ENCODE results near the gene PDE5A. TPM values are rescaled to one million over a fixed set of nuclear protein-coding genes. Genes with fewer than 3 reads are reported as not detected.

The PDE5A gene
- total and polyA plus RNA-seq, 2 donors (not counting 3 experiments of a cell fraction or from before 2014, with no cell fraction given): 0.73 to 2.3 TPM

- BruUV-seq (replicated peaks): no TSS peak
- Histone ChIP-seq H3K27ac (ENCODE audit: insufficient read depth, low read depth, low read length) (no peak overlapping the region), H3K27me3 (ENCODE audit: control insufficient read depth in 2 of 2, insufficient read depth in 2 of 2, low read length in 2 of 2) (no peaks in the 10 kb centered on the region), H3K9me3 (replicated peaks; ENCODE audit: control insufficient read depth, insufficient read depth, low read length) (no peaks in the 10 kb centered on the region), H3K9ac (replicated peaks; ENCODE audit: extremely low read depth, insufficient read depth, low read length) (no peak overlapping the region), H3K4me1 (ENCODE audit: control insufficient read depth, extremely low read depth, insufficient read depth, low read length) (peaks cover 13% of the 10 kb centered on the region), H3K4me3 (replicated peaks in 1 of 3; ENCODE audit: insufficient read depth in 1 of 3, low read depth in 1 of 3, low read length in 3 of 3) (no peak overlapping the region), H3K4me2 (ENCODE audit: insufficient read depth, low read length) (no peak overlapping the region), H3K9me1 (replicated peaks; ENCODE audit: control insufficient read depth, extremely low read depth, insufficient read depth, low read length) (no peaks in the 10 kb centered on the region), H3K79me2 (ENCODE audit: control insufficient read depth, insufficient read depth, low read length) (no peaks in the 10 kb centered on the region), H2AFZ (ENCODE audit: low read depth, low read length) (no peak overlapping the region), H4K20me1 (replicated peaks; ENCODE audit: control insufficient read depth, extremely low read depth, insufficient read depth, low read length) (no peaks in the 10 kb centered on the region), H3K36me3 (ENCODE audit: control insufficient read depth in 2 of 2, extremely low read depth in 1 of 2, insufficient read depth in 2 of 2, low read length in 2 of 2) (no peaks in the 10 kb centered on the region)
- intact Hi-C loops (cut with micrococcal nuclease) (no loop called here), dilution Hi-C loops (cut with MboI; ENCODE audit: extremely low pct_ligation_motif_present, low sequenced_read_pairs) (no loop called here)
- TF ChIP-seq EZH2 (IDR thresholded peaks at IDR 0.05; ENCODE audit: borderline replicate concordance, low read depth, low read length, severe bottlenecking) (no peak), POLR2A (IDR thresholded peaks at IDR 0.05; ENCODE audit: low read depth, low read length) (no peak), CTCF (IDR thresholded peaks at IDR 0.05; ENCODE audit: extremely low read depth in 1 of 2, insufficient read depth in 1 of 2, low read depth in 1 of 2, low read length in 2 of 2) (no peak), GATA2 (IDR thresholded peaks at IDR 0.05; ENCODE audit: insufficient read depth, insufficient read length, low read depth, low read length) (no peak), FOS (IDR thresholded peaks at IDR 0.05; ENCODE audit: borderline replicate concordance, insufficient read depth, low read length) (no peak), POLR2AphosphoS5 (IDR thresholded peaks at IDR 0.05; ENCODE audit: insufficient read depth, low read depth, low read length) (no peak), MAX (IDR thresholded peaks at IDR 0.05; ENCODE audit: insufficient read depth, insufficient read length) (no peak), JUN (IDR thresholded peaks at IDR 0.05; ENCODE audit: borderline replicate concordance, insufficient read depth, insufficient read length, low read depth) (no peak), MYC (IDR thresholded peaks at IDR 0.05; ENCODE audit: low read depth, low read length) (no peak)
- FAIRE-seq (no peak), DNase-seq (ENCODE audit: low read depth, low spot score) (no peak)
- ChIA-PET POLR2A (no interaction called here), CTCF (interaction anchor here (2.4 kb wide), 1 partner anchor 41 kb away, joined by 5 read pairs; no protein-coding TSS in a partner anchor)
These were observed 110.2 kb downstream of the PDE5A start for GRCh38 chr4:119518230-119518892.
